ENCODE measurements around the gene CCT5. TPM values are rescaled to one million over a fixed set of nuclear protein-coding genes. Genes with fewer than 3 reads are reported as not detected.
"Not testable (repeated sequence)": the region's sequence is repeated elsewhere in the genome, so short reads cannot be mapped to it uniquely, and the experiment has no call there.

CCT5 gene
- total and polyA plus RNA-seq, 2 donors (not counting 1 experiment from before 2014, with no cell fraction given), result 74.3 to 77.7 TPM

DNA sequence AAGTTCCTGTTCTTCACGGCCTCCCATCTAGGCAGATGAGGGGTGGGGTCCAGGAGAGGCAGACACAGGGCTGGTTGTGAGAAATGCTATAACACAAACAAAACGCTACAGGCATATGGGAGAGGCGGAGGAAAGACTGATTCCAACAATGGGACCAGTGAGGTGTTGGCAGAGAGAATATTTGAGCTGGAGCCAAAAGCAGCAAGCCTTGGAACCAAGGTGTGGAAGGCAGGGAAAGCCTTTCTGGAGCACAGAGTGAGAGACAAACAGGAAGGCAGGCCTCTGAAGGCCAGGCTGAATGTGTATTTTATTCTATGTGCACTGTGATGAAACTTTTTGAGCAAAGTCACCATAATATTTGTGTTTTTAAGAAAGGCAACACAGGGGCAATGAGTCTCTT is 3.3 kb upstream of the CCT5 start:
- peaks cover 0 to 1% of the 10 kb centered on the region in 2 experiments for H3K36me3 ChIP-seq (replicated peaks in 1 of 2; ENCODE audit: control extremely low read depth in 1 of 2, control insufficient read depth in 1 of 2, extremely low read depth in 1 of 2, insufficient read depth in 2 of 2, low read length in 1 of 2)
- Mint-ChIP-seq H3K9me3 (ENCODE audit: insufficient read depth) (no peaks in the 10 kb centered on the region), H3K4me1 (peaks cover 27% of the 10 kb centered on the region), H3K27me3 (no peaks in the 10 kb centered on the region), H3K27ac (no peak overlapping the region), H3K4me3 (no peak overlapping the region)
- peaks cover 50% of the 10 kb centered on the region for H3K79me2 ChIP-seq (ENCODE audit: control insufficient read depth, insufficient read depth, low read length)
- ATAC-seq (ENCODE audit: low read depth), result no peak
- no peak for DNase-seq
- H3K27ac ChIP-seq (ENCODE audit: low read length in 2 of 2), result no peak overlapping the region
- no peaks in the 10 kb centered on the region for H3K9me3 ChIP-seq (ENCODE audit: control extremely low read depth in 1 of 3, control insufficient read depth in 2 of 3, insufficient read depth in 1 of 3, low read length in 2 of 3)
- no peak overlapping the region for H3K4me2 ChIP-seq (replicated peaks; ENCODE audit: low read depth, low read length, poor library complexity, severe bottlenecking)
- POLR2A ChIA-PET, result no interaction called here
- CTCF ChIA-PET, result no interaction called here
- H4K20me1 ChIP-seq (ENCODE audit: control insufficient read depth, insufficient read depth, low read length, poor library complexity, severe bottlenecking), result peaks cover 7% of the 10 kb centered on the region
- no peak for TF ChIP-seq EZH2 (IDR thresholded peaks at IDR 0.05; ENCODE audit: borderline replicate concordance, insufficient read depth, low read depth, low read length, poor library complexity, severe bottlenecking)
- TF ChIP-seq, protein P1, sequence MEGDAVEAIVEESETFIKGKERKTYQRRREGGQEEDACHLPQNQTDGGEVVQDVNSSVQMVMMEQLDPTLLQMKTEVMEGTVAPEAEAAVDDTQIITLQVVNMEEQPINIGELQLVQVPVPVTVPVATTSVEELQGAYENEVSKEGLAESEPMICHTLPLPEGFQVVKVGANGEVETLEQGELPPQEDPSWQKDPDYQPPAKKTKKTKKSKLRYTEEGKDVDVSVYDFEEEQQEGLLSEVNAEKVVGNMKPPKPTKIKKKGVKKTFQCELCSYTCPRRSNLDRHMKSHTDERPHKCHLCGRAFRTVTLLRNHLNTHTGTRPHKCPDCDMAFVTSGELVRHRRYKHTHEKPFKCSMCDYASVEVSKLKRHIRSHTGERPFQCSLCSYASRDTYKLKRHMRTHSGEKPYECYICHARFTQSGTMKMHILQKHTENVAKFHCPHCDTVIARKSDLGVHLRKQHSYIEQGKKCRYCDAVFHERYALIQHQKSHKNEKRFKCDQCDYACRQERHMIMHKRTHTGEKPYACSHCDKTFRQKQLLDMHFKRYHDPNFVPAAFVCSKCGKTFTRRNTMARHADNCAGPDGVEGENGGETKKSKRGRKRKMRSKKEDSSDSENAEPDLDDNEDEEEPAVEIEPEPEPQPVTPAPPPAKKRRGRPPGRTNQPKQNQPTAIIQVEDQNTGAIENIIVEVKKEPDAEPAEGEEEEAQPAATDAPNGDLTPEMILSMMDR (IDR thresholded peaks at IDR 0.05), result no peak
- no peak overlapping the region for H2AFZ ChIP-seq (ENCODE audit: insufficient read depth, low read depth, low read length, poor library complexity, severe bottlenecking)
- no peak overlapping the region for H3K4me3 ChIP-seq (ENCODE audit: control extremely low read depth in 1 of 5, extremely low read depth in 1 of 5, insufficient read depth in 1 of 5, low read depth in 2 of 5, low read length in 4 of 5)
- WGBS (ENCODE audit: insufficient coverage), result 100% methylated on average over 2 of the region's 3 CpGs
- intact Hi-C loops (cut with micrococcal nuclease), result no loop called here
- no peak overlapping the region for H3K9ac ChIP-seq (ENCODE audit: low read length)
- peaks cover 18 to 22% of the 10 kb centered on the region in 2 donors for H3K4me1 ChIP-seq (ENCODE audit: control insufficient read depth in 2 of 2, insufficient read depth in 2 of 2, low read length in 2 of 2)
- no peaks in the 10 kb centered on the region for H3K27me3 ChIP-seq (replicated peaks in 1 of 4; ENCODE audit: control extremely low read depth in 1 of 4, control insufficient read depth in 3 of 4, insufficient read depth in 4 of 4, low read length in 3 of 4)

DNA sequence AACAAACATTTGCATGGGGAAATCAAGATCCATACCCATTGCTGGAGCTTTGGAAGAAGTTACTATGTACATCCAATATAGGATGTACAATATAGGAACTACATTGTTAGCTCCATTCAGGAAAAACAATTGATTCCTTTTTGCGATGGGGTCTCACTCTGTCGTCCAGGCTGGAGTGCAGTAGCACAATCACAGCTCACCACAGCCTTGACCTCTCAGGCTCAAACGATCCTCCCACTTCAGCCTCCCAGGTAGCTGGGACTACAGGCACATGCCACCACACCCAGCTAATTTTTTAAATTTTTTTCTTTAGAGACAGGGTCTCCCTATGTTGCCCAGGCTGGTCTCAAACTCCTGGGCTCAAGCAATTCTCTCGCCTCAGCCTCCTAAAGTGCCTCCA is 2.9 kb upstream of the CCT5 start:
- Histone ChIP-seq H3K79me2 (ENCODE audit: control insufficient read depth, insufficient read depth, low read length) (peaks cover 55% of the 10 kb centered on the region), H3K4me1 (ENCODE audit: control insufficient read depth in 2 of 2, insufficient read depth in 2 of 2, low read length in 2 of 2) (peaks cover 23 to 24% of the 10 kb centered on the region in 2 donors), H4K20me1 (ENCODE audit: control insufficient read depth, insufficient read depth, low read length, poor library complexity, severe bottlenecking) (peaks cover 12% of the 10 kb centered on the region)
- DNase-seq; H3K27me3 ChIP-seq (replicated peaks in 1 of 4; ENCODE audit: control extremely low read depth in 1 of 4, control insufficient read depth in 3 of 4, insufficient read depth in 4 of 4, low read length in 3 of 4); H3K4me3 Mint-ChIP-seq; H3K27me3 Mint-ChIP-seq; intact Hi-C loops (cut with micrococcal nuclease); H3K4me2 ChIP-seq (replicated peaks; ENCODE audit: low read depth, low read length, poor library complexity, severe bottlenecking); H3K9ac ChIP-seq (ENCODE audit: low read length); ATAC-seq (ENCODE audit: low read depth); H3K4me3 ChIP-seq (ENCODE audit: control extremely low read depth in 1 of 5, extremely low read depth in 1 of 5, insufficient read depth in 1 of 5, low read depth in 2 of 5, low read length in 4 of 5); H3K27ac Mint-ChIP-seq; H3K27ac ChIP-seq (ENCODE audit: low read length in 2 of 2); H2AFZ ChIP-seq (ENCODE audit: insufficient read depth, low read depth, low read length, poor library complexity, severe bottlenecking); POLR2A ChIA-PET; H3K9me3 Mint-ChIP-seq (ENCODE audit: insufficient read depth); H3K9me3 ChIP-seq (ENCODE audit: control extremely low read depth in 1 of 3, control insufficient read depth in 2 of 3, insufficient read depth in 1 of 3, low read length in 2 of 3); H3K36me3 ChIP-seq (replicated peaks in 1 of 2; ENCODE audit: control extremely low read depth in 1 of 2, control insufficient read depth in 1 of 2, extremely low read depth in 1 of 2, insufficient read depth in 2 of 2, low read length in 1 of 2); CTCF ChIA-PET: not testable (repeated sequence)
- 100% methylated on average over 2 of the region's 4 CpGs for WGBS (ENCODE audit: insufficient coverage)
- peaks cover 32% of the 10 kb centered on the region for H3K4me1 Mint-ChIP-seq
